T-helper 1 cell treated with Interleukin-12 subunit alpha and Interleukin-12 subunit beta and Interleukin-4 antibody, amounts not matched to agents 30 ng/mL and 1 ng/mL, for 36 hours (primary cell): ENCODE results near the gene VWA5B1. TPM values are rescaled to one million over a fixed set of nuclear protein-coding genes. Genes with fewer than 3 reads are reported as not detected.

Experiments
- intact Hi-C: fragments of 100-400 bp; cut with micrococcal nuclease; formaldehyde crosslinking; loops from one replicate; pipeline ENCODE4 v1.15.1; 2024
- total RNA-seq: library from RNA; stranded (reverse); gene quantifications from 2 replicates; pipeline ENCODE4 v1.2.3, GENCODE V29; 2022

Gene VWA5B1
- total RNA-seq, 1 donor from 2014 or later: not detected

DNA sequence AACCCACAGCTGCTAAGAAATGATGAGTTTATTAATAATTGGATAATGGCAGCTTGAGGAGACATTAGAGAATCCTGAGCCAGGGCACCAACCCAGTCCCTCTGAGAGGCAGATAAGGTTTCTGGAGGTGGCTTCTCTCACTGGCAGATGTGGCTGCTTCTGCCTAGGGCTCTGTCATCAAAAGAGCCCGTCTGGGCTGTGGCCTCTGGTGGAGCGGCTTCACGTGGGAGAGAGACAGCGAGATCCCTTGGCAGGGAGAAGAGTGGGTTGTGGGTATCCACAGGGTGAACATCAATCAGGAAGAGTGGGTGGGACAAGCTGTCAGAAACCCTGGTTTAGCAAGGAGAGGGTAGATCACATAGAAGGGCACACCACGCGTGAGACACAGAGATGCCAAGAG is 30.0 kb downstream of the VWA5B1 start:
- intact Hi-C loops: loop anchor here (5.0 kb wide), 1 partner anchor 68 kb away; no protein-coding TSS in a partner anchor

GRCh38 chr1:20321573-20321972 is 30.9 kb downstream of the VWA5B1 start:
- intact Hi-C loops: loop anchor here (5.0 kb wide), 1 partner anchor 69 kb away; no protein-coding TSS in a partner anchor

DNA sequence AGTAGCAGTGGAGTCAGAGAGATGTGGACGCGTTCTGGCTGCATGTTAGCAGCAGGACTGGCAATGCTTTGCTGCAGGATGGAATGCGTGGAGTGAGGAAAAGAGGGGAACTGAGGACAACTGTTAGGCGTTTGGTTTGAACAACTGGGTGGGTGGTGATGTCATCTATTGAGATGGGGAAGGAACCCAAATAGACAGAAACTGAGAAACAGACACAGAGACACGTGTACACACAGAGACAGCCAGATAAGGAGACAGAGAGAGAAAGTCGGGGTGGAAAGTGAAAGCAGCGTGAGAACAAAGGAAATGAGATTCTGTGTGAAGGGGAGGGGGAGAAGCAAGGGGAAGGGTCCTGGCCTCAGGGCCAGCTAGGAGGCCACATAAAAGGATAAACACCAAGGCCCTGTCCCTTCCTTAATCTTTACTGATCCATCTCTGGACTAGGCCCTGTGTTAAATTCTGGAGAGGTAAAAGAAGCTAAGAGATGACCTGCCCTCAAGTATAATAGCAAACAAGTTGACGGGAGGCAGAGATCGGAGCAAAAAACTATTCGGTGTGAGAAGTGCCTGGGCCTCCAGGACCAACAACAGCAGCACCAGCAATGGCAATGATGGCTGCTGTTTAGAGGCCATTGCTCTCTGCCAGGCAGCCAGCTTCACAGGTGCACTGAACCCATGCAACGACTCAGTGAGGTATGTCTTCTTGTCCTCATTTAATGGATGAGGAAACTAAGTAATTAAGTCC is 31.6 kb downstream of the VWA5B1 start:
- intact Hi-C loops: loop anchor here (5.0 kb wide), 1 partner anchor 70 kb away; no protein-coding TSS in a partner anchor

DNA sequence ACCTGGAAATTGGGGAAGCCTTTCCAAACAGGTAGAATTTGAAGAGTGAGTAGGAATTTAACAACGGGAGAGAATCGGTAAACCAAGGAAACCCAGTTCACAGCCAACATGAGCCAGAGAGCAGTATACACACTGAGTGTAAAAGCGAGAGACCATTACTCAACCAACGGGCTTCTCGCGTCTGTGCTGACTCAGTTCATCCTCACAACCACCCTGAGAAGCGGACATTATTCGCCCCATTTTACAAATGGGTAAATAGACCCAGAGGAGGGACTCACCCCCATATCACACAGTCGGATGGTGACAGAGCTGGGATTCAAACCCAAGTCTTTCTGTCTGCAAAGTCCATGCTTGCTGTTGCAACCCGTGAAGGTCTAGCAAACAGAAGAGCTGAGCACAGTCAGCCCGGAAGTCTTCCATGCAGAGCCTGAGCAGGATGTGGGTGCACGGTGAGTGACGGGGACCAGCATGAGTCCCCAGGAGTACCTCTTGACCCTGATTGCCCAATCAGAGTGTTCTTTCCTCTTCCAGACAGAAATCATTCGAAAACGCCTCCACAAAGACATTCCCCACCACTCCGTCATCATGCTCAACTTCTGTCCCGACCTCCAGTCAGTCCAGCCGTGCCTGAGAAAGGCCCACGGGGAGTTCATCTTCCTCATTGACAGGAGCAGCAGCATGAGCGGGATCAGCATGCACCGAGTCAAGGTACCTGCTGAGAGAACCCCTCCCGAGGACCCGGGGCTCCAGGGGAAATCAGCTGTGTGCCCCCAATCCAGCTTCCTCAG is 32.3 kb downstream of the VWA5B1 start:
- intact Hi-C loops: loop anchor here (5.0 kb wide), 1 partner anchor 71 kb away; no protein-coding TSS in a partner anchor

DNA sequence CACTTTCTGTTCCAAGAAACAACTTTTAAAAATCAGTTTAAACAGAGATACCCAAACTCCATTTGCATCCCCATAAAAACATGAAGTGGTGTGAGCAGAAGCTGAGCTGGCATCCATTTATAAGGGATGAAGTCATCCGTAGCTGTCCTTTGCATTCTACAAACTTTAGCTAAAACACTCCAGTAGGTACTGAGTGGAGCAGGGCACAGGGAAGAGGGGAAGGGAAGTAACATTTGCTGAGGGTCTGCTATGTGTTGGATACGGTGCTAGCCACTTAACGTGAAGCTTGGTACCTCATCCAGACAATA is 32.9 kb downstream of the VWA5B1 start:
- intact Hi-C loops: loop anchor here (5.0 kb wide), 1 partner anchor 71 kb away; no protein-coding TSS in a partner anchor

- intact Hi-C loops: loop anchor here (5.0 kb wide), 1 partner anchor 73 kb away; no protein-coding TSS in a partner anchor
Measured at GRCh38 chr1:20324704-20325406, 34.2 kb downstream of the VWA5B1 start.

DNA sequence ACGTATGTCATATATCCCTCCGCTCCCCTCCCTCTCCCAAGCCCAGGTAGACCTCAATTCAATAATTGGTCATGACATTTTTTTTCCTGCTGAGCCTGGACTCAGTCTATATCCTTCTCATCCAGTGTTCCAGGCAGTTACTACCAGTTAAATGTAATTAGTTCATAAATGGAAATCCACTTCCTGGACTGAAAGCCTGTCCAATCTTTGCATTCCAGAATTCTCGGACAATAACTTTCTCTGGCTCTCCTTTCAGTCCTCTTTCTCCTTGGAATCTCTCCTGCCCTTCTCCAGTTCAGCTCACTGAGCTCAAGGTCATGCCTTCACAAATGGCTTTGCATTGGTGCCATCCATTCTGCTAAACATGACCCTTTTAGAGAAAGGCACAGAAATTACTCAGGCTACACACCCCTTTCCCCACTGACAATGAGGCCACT is 34.8 kb downstream of the VWA5B1 start:
- intact Hi-C loops: no loop called here

GRCh38 chr1:20325844-20326420 is 35.3 kb downstream of the VWA5B1 start:
- intact Hi-C loops: no loop called here

- intact Hi-C loops: no loop called here
Measured at GRCh38 chr1:20327467-20327866, 36.8 kb downstream of the VWA5B1 start.

GRCh38 chr1:20328201-20328600 is 37.5 kb downstream of the VWA5B1 start:
- intact Hi-C loops: no loop called here

DNA sequence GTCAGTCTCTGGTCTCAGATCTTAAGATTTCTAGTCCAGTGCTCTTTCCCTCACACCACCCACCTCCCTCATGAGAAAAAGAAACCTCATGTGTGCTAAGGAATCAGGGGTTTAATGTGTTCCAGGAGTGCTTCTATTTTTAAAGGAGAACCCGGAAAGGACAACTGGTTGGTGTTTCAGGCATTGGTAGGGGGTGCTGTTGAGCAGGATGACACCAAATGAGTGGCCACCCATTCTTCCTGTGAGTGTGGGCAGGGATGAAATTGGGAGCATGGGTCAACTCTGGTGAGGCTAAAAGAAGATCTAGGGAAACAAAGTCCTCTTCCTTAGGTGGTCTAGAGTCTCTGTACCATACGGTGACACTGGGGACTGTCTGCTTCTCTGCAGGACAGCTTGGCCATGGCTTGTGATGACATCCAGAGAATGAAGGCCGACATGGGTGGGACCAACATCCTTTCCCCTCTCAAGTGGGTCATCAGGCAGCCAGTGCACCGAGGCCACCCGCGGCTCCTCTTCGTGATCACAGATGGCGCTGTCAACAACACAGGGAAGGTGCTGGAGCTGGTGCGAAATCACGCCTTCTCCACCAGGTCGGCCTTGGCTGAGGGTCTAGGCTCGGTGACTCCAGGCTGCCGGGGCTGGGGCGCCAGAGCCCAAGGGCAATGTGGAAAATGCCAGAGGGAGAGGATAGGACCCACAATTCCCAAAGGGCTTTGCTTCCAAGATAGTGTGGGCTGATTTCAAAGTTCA is 39.3 kb downstream of the VWA5B1 start:
- intact Hi-C loops: no loop called here

DNA sequence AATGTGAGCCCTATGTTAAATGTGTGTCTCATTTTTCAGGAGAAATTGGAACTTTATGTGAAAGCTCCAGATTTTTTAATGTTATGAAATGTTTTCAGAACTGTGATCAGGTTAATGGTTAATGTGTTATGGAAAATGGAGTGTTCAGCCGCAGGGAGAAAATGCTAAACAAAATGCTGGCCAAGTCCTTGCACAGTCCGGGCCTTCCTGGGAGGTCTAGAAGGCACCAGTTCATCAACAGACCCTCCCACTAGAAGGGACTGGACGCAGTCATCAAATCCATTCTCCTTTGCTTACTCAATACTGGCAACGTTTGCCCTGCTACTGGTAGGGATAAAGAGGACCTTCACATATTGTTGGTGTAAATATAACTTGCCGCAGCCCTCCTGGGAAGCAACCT is 43.4 kb downstream of the VWA5B1 start:
- intact Hi-C loops: no loop called here

GRCh38 chr1:20336105-20336605 is 45.5 kb downstream of the VWA5B1 start:
- intact Hi-C loops: no loop called here

GRCh38 chr1:20337581-20337980 is 46.9 kb downstream of the VWA5B1 start:
- intact Hi-C loops: no loop called here

DNA sequence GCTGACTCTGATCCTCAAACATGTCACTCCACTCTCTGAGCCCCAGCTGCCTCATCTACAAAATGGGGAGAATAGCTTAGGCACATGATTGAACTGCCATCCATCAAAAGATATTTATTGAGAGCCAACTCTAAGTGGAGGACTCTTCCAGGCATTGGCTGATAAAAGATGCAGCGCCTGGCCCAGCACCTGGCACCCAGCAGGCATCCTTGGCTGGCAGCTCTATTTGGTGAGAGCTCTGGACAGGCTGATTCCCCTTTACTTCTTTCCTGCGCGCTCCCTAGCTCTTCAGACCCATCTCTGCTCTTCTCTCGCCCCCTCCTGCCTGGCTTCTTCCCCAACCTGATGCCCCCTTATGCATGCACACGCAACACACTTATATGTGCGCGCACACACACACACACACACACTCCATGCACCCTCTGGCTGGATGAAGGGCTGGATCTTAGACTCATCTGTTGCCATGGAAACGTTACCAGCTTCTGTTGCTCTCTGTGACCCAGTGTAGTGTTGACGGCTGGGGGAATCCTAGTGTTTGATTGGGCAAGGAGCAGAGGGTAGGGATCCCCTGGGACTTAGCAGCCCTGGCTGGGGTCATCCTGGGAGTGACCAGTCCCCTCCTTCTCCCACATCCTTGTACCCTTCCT is 49.3 kb downstream of the VWA5B1 start:
- intact Hi-C loops: no loop called here

- intact Hi-C loops: no loop called here
Measured at GRCh38 chr1:20342294-20343148, 51.8 kb downstream of the VWA5B1 start.

DNA sequence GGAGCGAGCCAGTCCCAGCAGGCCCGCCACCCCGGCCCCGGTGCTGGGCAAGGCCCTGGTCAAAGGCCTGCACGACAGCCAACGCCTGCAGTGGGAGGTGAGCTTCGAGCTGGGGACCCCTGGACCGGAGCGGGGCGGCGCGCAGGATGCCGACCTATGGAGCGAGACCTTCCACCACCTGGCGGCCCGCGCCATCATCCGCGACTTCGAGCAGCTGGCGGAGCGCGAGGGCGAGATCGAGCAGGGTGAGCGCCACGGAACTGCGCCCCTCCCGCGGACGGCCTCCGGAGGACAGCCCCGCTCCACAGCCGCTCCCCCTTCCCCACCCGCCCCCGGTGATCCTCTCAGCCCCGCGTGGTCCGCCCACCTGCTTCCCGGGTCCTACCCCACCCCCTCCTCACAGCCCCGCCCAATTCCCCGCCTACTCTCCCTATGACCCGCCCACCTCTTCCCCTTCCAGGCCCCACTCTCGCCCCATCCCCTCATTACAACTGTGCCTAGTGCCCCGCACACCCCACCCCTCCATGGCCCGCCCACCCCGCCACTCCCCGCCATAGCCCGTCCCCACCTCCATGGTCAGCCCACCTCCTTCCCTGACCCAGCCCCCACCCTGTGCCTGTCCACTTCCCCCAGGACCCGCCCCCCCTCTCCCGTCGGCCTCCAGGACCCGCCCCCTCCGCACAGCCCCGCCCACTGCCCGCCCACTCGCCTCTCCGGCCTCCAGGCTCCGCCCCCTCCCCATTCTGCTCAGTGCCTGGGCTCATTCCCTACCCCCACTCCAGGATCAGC is 52.7 kb downstream of the VWA5B1 start:
- intact Hi-C loops: no loop called here

DNA sequence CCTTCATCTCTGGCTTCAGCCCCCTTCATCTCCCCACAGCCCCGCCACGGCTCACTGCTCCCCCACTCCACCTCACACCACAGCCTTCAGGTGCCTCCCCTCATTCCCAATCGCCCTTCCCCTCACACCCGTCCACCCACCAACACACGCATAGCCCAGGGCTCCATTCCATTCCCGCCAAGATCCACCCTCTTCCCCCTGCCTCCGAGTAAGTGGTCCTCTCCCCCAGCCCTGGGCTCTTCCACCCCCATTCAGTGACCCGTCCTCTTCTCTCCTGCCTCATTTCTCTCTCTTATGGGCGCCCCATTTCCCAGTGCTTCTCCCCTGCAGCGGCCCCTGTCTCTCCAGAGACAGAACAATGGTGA is 53.2 kb downstream of the VWA5B1 start:
- intact Hi-C loops: no loop called here
